ENCODE results near the gene MRPL23. TPM values are rescaled to one million over a fixed set of nuclear protein-coding genes. Genes with fewer than 3 reads are reported as not detected.

The MRPL23 gene
- total RNA-seq, 1 donor from 2014 or later: 117 TPM

DNA sequence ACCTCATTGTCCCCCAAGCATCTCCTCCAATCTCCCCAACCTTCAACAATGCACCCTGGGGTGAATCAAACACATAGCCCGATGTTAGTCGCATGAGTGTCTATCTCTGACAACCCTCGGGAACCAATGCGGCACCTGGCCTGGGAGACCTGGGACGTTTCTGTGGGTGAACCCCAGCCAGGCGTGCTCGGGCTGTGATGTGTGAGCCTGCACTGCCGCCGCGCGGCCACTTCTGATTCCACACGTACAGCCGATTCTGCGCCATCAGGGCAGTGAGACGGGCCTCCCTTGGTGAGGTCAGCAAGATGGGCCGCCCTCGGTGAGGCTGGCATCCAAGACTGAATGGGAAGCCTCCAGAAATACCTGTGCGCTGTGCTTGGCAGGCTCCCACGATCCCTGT is 55.7 kb downstream of the MRPL23 start:
- Histone ChIP-seq H3K4me1 (no peaks in the 10 kb centered on the region), H3K27me3 (no peaks in the 10 kb centered on the region), H3K27ac (no peak overlapping the region), H3K36me3 (no peaks in the 10 kb centered on the region), H3K9me3 (no peaks in the 10 kb centered on the region), H3K4me3 (no peak overlapping the region)
- no peak for TF ChIP-seq CTCF (IDR thresholded peaks at IDR 0.05)
- DNase-seq (ENCODE audit: low spot score in 2 of 2): no peak
- intact Hi-C loops (cut with DNase I): no loop called here

GRCh38 chr11:2004466-2004865 is 57.3 kb downstream of the MRPL23 start:
- no peak for TF ChIP-seq CTCF (IDR thresholded peaks at IDR 0.05)
- Histone ChIP-seq H3K27me3 (no peaks in the 10 kb centered on the region), H3K4me1 (no peaks in the 10 kb centered on the region), H3K36me3 (no peaks in the 10 kb centered on the region), H3K27ac (no peak overlapping the region), H3K4me3 (no peak overlapping the region), H3K9me3 (no peaks in the 10 kb centered on the region)
- DNase-seq (ENCODE audit: low spot score in 2 of 2): no peak
- intact Hi-C loops (cut with DNase I): no loop called here

Other genes with a start within 250 kb of the MRPL23 start
- gene IFITM10, start 196.7 kb upstream of the MRPL23 start, total RNA-seq: 2.9 TPM
- 777 TPM for gene CTSD, start 183.4 kb upstream of the MRPL23 start, total RNA-seq
- not detected for gene SYT8, start 112.3 kb upstream of the MRPL23 start, total RNA-seq
- not detected for gene TNNI2, start 108.4 kb upstream of the MRPL23 start, total RNA-seq
- 41.9 TPM for gene LSP1, start 94.2 kb upstream of the MRPL23 start, total RNA-seq
- gene PRR33, start 55.4 kb upstream of the MRPL23 start, total RNA-seq: not detected
- gene TNNT3, start 27.6 kb upstream of the MRPL23 start, total RNA-seq: 10.1 TPM
- 539 TPM for gene H19, start 50.5 kb downstream of the MRPL23 start, total RNA-seq
- 124 TPM for gene IGF2, start 192.1 kb downstream of the MRPL23 start, total RNA-seq
- gene INS, start 213.9 kb downstream of the MRPL23 start, total RNA-seq: not detected
- not detected for gene TH, start 224.5 kb downstream of the MRPL23 start, total RNA-seq

Data from ascending aorta (tissue), 2 donors.